ENCODE results near the gene CHAMP1.

CHAMP1 gene

GRCh38 chr13:114325729-114326128, 11.4 kb downstream of the CHAMP1 start:
- peaks cover 24% of the 10 kb centered on the region for H3K79me1 ChIP-seq (replicated peaks; ENCODE audit: low read length, poor library complexity, severe bottlenecking)
- H3K4me2 ChIP-seq (ENCODE audit: low read length, poor library complexity, severe bottlenecking), result no peak overlapping the region
- H2BK15ac ChIP-seq (ENCODE audit: low read depth, poor library complexity, severe bottlenecking), result no peak overlapping the region
- H3K4ac ChIP-seq (ENCODE audit: low read depth in 1 of 2, low read length in 2 of 2), result no peak overlapping the region
- peaks cover 23 to 67% of the 10 kb centered on the region in 2 experiments for H3K36me3 ChIP-seq (ENCODE audit: control insufficient read depth in 1 of 2, insufficient read depth in 2 of 2, low read depth in 1 of 2, low read length in 2 of 2)
- H2AK5ac ChIP-seq (ENCODE audit: low read length, severe bottlenecking), result no peak overlapping the region
- H3K9ac ChIP-seq (ENCODE audit: low read length), result no peak overlapping the region
- no peaks in the 10 kb centered on the region for H3K9me3 ChIP-seq (ENCODE audit: control insufficient read depth, low read length)
- no peaks in the 10 kb centered on the region for H3K4me1 ChIP-seq (ENCODE audit: control insufficient read depth, insufficient read depth, low read depth, low read length)
- H2BK12ac ChIP-seq (ENCODE audit: low read length in 2 of 2), result no peak overlapping the region
- H2BK5ac ChIP-seq (ENCODE audit: low read depth, low read length, poor library complexity, severe bottlenecking), result no peak overlapping the region
- H2AFZ ChIP-seq (ENCODE audit: low read depth, low read length), result no peak overlapping the region
- no peak overlapping the region for H3K23ac ChIP-seq (ENCODE audit: low read length in 2 of 2)
- no peak overlapping the region for H3K27ac ChIP-seq (ENCODE audit: low read length, poor library complexity, severe bottlenecking)
- DNase-seq, result no peak
- H4K91ac ChIP-seq (ENCODE audit: low read length), result no peak overlapping the region
- H2BK120ac ChIP-seq (ENCODE audit: low read depth, low read length), result no peak overlapping the region
- no peak overlapping the region for H4K8ac ChIP-seq (ENCODE audit: low read length)
- H3K4me3 ChIP-seq (ENCODE audit: insufficient read depth in 1 of 2, low read depth in 1 of 2, low read length in 2 of 2), result no peak overlapping the region
- 98% methylated on average over 3 of the region's 3 CpGs for WGBS
- no peak overlapping the region for H3K14ac ChIP-seq (ENCODE audit: low read length in 2 of 2)
- no peak overlapping the region for H3K18ac ChIP-seq (ENCODE audit: low read depth in 1 of 2, low read length in 2 of 2)
- H3K27me3 ChIP-seq (ENCODE audit: control insufficient read depth in 1 of 2, insufficient read depth in 1 of 2, low read length in 2 of 2), result no peaks in the 10 kb centered on the region

- Histone ChIP-seq H3K4me1 (ENCODE audit: control insufficient read depth, insufficient read depth, low read depth, low read length) (no peaks in the 10 kb centered on the region), H3K9me3 (ENCODE audit: control insufficient read depth, low read length) (no peaks in the 10 kb centered on the region), H3K14ac (ENCODE audit: low read length in 2 of 2) (no peak overlapping the region), H3K27ac (ENCODE audit: low read length, poor library complexity, severe bottlenecking) (no peak overlapping the region), H3K18ac (ENCODE audit: low read depth in 1 of 2, low read length in 2 of 2) (no peak overlapping the region), H3K79me1 (replicated peaks; ENCODE audit: low read length, poor library complexity, severe bottlenecking) (peaks cover 19% of the 10 kb centered on the region), H4K91ac (ENCODE audit: low read length) (no peak overlapping the region), H2BK120ac (ENCODE audit: low read depth, low read length) (no peak overlapping the region), H3K4me2 (ENCODE audit: low read length, poor library complexity, severe bottlenecking) (no peak overlapping the region), H2AK5ac (ENCODE audit: low read length, severe bottlenecking) (no peak overlapping the region), H3K36me3 (ENCODE audit: control insufficient read depth in 1 of 2, insufficient read depth in 2 of 2, low read depth in 1 of 2, low read length in 2 of 2) (peaks cover 20 to 46% of the 10 kb centered on the region in 2 experiments), H2BK15ac (ENCODE audit: low read depth, poor library complexity, severe bottlenecking) (peak overlapping the region; percentile 13), H4K8ac (ENCODE audit: low read length) (no peak overlapping the region), H3K9ac (ENCODE audit: low read length) (no peak overlapping the region), H2BK12ac (ENCODE audit: low read length in 2 of 2) (no peak overlapping the region), H3K4me3 (ENCODE audit: insufficient read depth in 1 of 2, low read depth in 1 of 2, low read length in 2 of 2) (no peak overlapping the region), H3K4ac (ENCODE audit: low read depth in 1 of 2, low read length in 2 of 2) (no peak overlapping the region), H2AFZ (ENCODE audit: low read depth, low read length) (no peak overlapping the region), H3K23ac (ENCODE audit: low read length in 2 of 2) (no peak overlapping the region), H2BK5ac (ENCODE audit: low read depth, low read length, poor library complexity, severe bottlenecking) (no peak overlapping the region), H3K27me3 (ENCODE audit: control insufficient read depth in 1 of 2, insufficient read depth in 1 of 2, low read length in 2 of 2) (no peaks in the 10 kb centered on the region)
- no peak for DNase-seq
- 91% methylated on average over 6 of the region's 6 CpGs for WGBS
Observed at GRCh38 chr13:114328034-114328433, 13.7 kb downstream of the CHAMP1 start.

- H3K27me3 ChIP-seq (ENCODE audit: control insufficient read depth in 1 of 2, insufficient read depth in 1 of 2, low read length in 2 of 2), result no peaks in the 10 kb centered on the region
- H3K79me1 ChIP-seq (replicated peaks; ENCODE audit: low read length, poor library complexity, severe bottlenecking), result peaks cover 19% of the 10 kb centered on the region
- no peak overlapping the region for H2AK5ac ChIP-seq (ENCODE audit: low read length, severe bottlenecking)
- H2AFZ ChIP-seq (ENCODE audit: low read depth, low read length), result no peak overlapping the region
- H3K14ac ChIP-seq (ENCODE audit: low read length in 2 of 2), result no peak overlapping the region
- H4K8ac ChIP-seq (ENCODE audit: low read length), result no peak overlapping the region
- no peak overlapping the region for H2BK12ac ChIP-seq (ENCODE audit: low read length in 2 of 2)
- no peak overlapping the region for H2BK5ac ChIP-seq (ENCODE audit: low read depth, low read length, poor library complexity, severe bottlenecking)
- H3K23ac ChIP-seq (ENCODE audit: low read length in 2 of 2), result no peak overlapping the region
- H3K4me3 ChIP-seq (ENCODE audit: insufficient read depth in 1 of 2, low read depth in 1 of 2, low read length in 2 of 2), result no peak overlapping the region
- whole genome bisulfite sequencing, result 92% methylated on average over 1 of the region's 1 CpG
- H3K9me3 ChIP-seq (ENCODE audit: control insufficient read depth, low read length), result no peaks in the 10 kb centered on the region
- H3K4me1 ChIP-seq (ENCODE audit: control insufficient read depth, insufficient read depth, low read depth, low read length), result no peaks in the 10 kb centered on the region
- no peak overlapping the region for H4K91ac ChIP-seq (ENCODE audit: low read length)
- H3K4ac ChIP-seq (ENCODE audit: low read depth in 1 of 2, low read length in 2 of 2), result no peak overlapping the region
- no peak overlapping the region for H2BK15ac ChIP-seq (ENCODE audit: low read depth, poor library complexity, severe bottlenecking)
- no peak overlapping the region for H2BK120ac ChIP-seq (ENCODE audit: low read depth, low read length)
- no peak overlapping the region for H3K9ac ChIP-seq (ENCODE audit: low read length)
- no peak for DNase-seq
- H3K4me2 ChIP-seq (ENCODE audit: low read length, poor library complexity, severe bottlenecking), result no peak overlapping the region
- H3K27ac ChIP-seq (ENCODE audit: low read length, poor library complexity, severe bottlenecking), result no peak overlapping the region
- peaks cover 20 to 41% of the 10 kb centered on the region in 2 experiments for H3K36me3 ChIP-seq (ENCODE audit: control insufficient read depth in 1 of 2, insufficient read depth in 2 of 2, low read depth in 1 of 2, low read length in 2 of 2)
- no peak overlapping the region for H3K18ac ChIP-seq (ENCODE audit: low read depth in 1 of 2, low read length in 2 of 2)
Observed at GRCh38 chr13:114328595-114328994, 14.3 kb downstream of the CHAMP1 start.

- peaks cover 9 to 26% of the 10 kb centered on the region in 2 experiments for H3K36me3 ChIP-seq (ENCODE audit: control insufficient read depth in 1 of 2, insufficient read depth in 2 of 2, low read depth in 1 of 2, low read length in 2 of 2)
- 91% methylated on average over 4 of the region's 5 CpGs for WGBS
- H3K9me3 ChIP-seq (ENCODE audit: control insufficient read depth, low read length), result no peaks in the 10 kb centered on the region
- H2BK15ac ChIP-seq (ENCODE audit: low read depth, poor library complexity, severe bottlenecking), result no peak overlapping the region
- H2BK12ac ChIP-seq (ENCODE audit: low read length in 2 of 2), result no peak overlapping the region
- no peak overlapping the region for H2AK5ac ChIP-seq (ENCODE audit: low read length, severe bottlenecking)
- no peak for DNase-seq
- H3K4me3 ChIP-seq (ENCODE audit: insufficient read depth in 1 of 2, low read depth in 1 of 2, low read length in 2 of 2), result no peak overlapping the region
- no peak overlapping the region for H3K14ac ChIP-seq (ENCODE audit: low read length in 2 of 2)
- no peak overlapping the region for H3K18ac ChIP-seq (ENCODE audit: low read depth in 1 of 2, low read length in 2 of 2)
- peaks cover 5% of the 10 kb centered on the region for H3K79me1 ChIP-seq (replicated peaks; ENCODE audit: low read length, poor library complexity, severe bottlenecking)
- no peak overlapping the region for H2AFZ ChIP-seq (ENCODE audit: low read depth, low read length)
- no peak overlapping the region for H3K23ac ChIP-seq (ENCODE audit: low read length in 2 of 2)
- H3K4ac ChIP-seq (ENCODE audit: low read depth in 1 of 2, low read length in 2 of 2), result no peak overlapping the region
- no peaks in the 10 kb centered on the region for H3K4me1 ChIP-seq (ENCODE audit: control insufficient read depth, insufficient read depth, low read depth, low read length)
- no peak overlapping the region for H2BK5ac ChIP-seq (ENCODE audit: low read depth, low read length, poor library complexity, severe bottlenecking)
- H3K27ac ChIP-seq (ENCODE audit: low read length, poor library complexity, severe bottlenecking), result no peak overlapping the region
- H4K91ac ChIP-seq (ENCODE audit: low read length), result no peak overlapping the region
- H3K4me2 ChIP-seq (ENCODE audit: low read length, poor library complexity, severe bottlenecking), result no peak overlapping the region
- H4K8ac ChIP-seq (ENCODE audit: low read length), result no peak overlapping the region
- no peak overlapping the region for H2BK120ac ChIP-seq (ENCODE audit: low read depth, low read length)
- no peak overlapping the region for H3K9ac ChIP-seq (ENCODE audit: low read length)
- no peaks in the 10 kb centered on the region for H3K27me3 ChIP-seq (ENCODE audit: control insufficient read depth in 1 of 2, insufficient read depth in 1 of 2, low read length in 2 of 2)
Observed at GRCh38 chr13:114330086-114330485, 15.8 kb downstream of the CHAMP1 start.

Data from mesenchymal stem cell (in vitro differentiated cells and primary cell).